K562 (cell line): ENCODE results near the gene MYL10. TPM values are rescaled to one million over a fixed set of nuclear protein-coding genes. Genes with fewer than 3 reads are reported as not detected.

Experiments
- ATAC-seq: fragments of 200-7000 bp; cut with Tn5 transposase; 3 replicates; pipeline ENCODE4 v1.9.1; 2020; ENCODE audit warnings: moderate library complexity
- BruUV-seq: library from RNA; stranded (reverse); fragments of 400-500 nt; replicated peaks from 2 replicates; lab custom pipeline; 2021; lab: Mats Ljungman, UMichigan
- CTCF ChIA-PET: fragments of 300-600 bp; formaldehyde crosslinking; extraction: SDS; loops from one replicate; lab custom pipeline; 2021; ENCODE audit warnings: low intra/inter-chr PET ratio; lab: Yijun Ruan, JAX
- POLR2A ChIA-PET: fragments of 300-600, 350-650 bp; sonication (Branson Sonifier 250); formaldehyde crosslinking; extraction: SDS; loops from one replicate; lab custom pipeline; 2021; ENCODE audit warnings: antibody characterized with exemption, inconsistent platforms; lab: Yijun Ruan, JAX
- DNase-seq, 4 experiments: peaks; one replicate each; pipeline versions ENCODE4 v3.0.0 to v3.0.0-alpha.2; 2011 to 2018; ENCODE audit warnings: low spot score in 3 of 4, mixed read lengths in 3 of 4; ENCODE audit errors: extremely low read depth in 1 of 4
- FAIRE-seq: peaks from 2 replicates; lab custom pipeline; 2011; peaks lifted over from hg19 to GRCh38; lab: Jason Lieb, UNC
- H2AFZ ChIP-seq: 2 replicates; pipeline ENCODE4 v1.6.0; 2011; ENCODE audit warnings: low read depth, low read length, control low read depth, inconsistent platforms
- H3K27ac ChIP-seq: fragments of 200-600 bp; 3 replicates; pipeline ENCODE4 v1.8.0; 2011; ENCODE audit warnings: low read depth, mild to moderate bottlenecking, control low read depth, inconsistent platforms, low read length, moderate library complexity, mixed read lengths; ENCODE audit errors: extremely low read depth
- H3K27me3 ChIP-seq, 2 experiments: fragments of 300-600 bp in 1 of 2; 2 replicates in 1 of 2; 3 replicates in 1 of 2; pipeline versions ENCODE4 v1.6.0 to v1.8.0; 2011; ENCODE audit warnings: inconsistent platforms in 2 of 2, low read length in 2 of 2, mild to moderate bottlenecking in 1 of 2, mixed read lengths in 1 of 2, moderate library complexity in 1 of 2; ENCODE audit not compliant: control insufficient read depth in 2 of 2, insufficient read depth in 2 of 2
- H3K36me3 ChIP-seq: fragments of 300-600 bp; 3 replicates; pipeline ENCODE4 v1.8.0; 2011; ENCODE audit warnings: mild to moderate bottlenecking, low read length, inconsistent platforms; ENCODE audit not compliant: control insufficient read depth, insufficient read depth
- H3K4me1 ChIP-seq, 2 experiments: fragments of 200-600 bp in 1 of 2; replicated peaks in 1 of 2; 2 replicates in 1 of 2; 3 replicates in 1 of 2; pipeline versions ENCODE4 v1.5.1 to v1.8.0; 2011; ENCODE audit warnings: inconsistent platforms in 2 of 2, low read length in 2 of 2, mild to moderate bottlenecking in 1 of 2, mixed read lengths in 1 of 2, moderate library complexity in 1 of 2; ENCODE audit not compliant: control insufficient read depth in 2 of 2, insufficient read depth in 2 of 2
- H3K4me2 ChIP-seq: 2 replicates; pipeline ENCODE4 v1.6.1; 2011; ENCODE audit warnings: low read length, control low read depth, inconsistent platforms, mixed read lengths; ENCODE audit not compliant: insufficient read depth
- H3K4me3 ChIP-seq: fragments of 200-600 bp; sonication (generic), shearing (Covaris generic); 2 replicates; pipeline ENCODE4 v1.5.1; 2016; ENCODE audit warnings: control low read depth, inconsistent platforms
- H3K79me2 ChIP-seq: fragments of 200-600 bp; 3 replicates; pipeline ENCODE4 v1.8.0; 2011; ENCODE audit warnings: low read length, inconsistent platforms; ENCODE audit not compliant: control insufficient read depth, insufficient read depth
- H3K9ac ChIP-seq, 2 experiments: 2 replicates each; pipeline versions ENCODE4 v1.6.0 to v1.6.1; 2011; ENCODE audit warnings: low read depth in 2 of 2, low read length in 2 of 2, control low read depth in 1 of 2, inconsistent platforms in 1 of 2, mild to moderate bottlenecking in 1 of 2, mixed read lengths in 1 of 2; ENCODE audit not compliant: insufficient read depth in 1 of 2
- H3K9me1 ChIP-seq: one replicate; pipeline ENCODE4 v1.6.0; 2011; ENCODE audit warnings: inconsistent platforms, mild to moderate bottlenecking, low read length, moderate library complexity; ENCODE audit not compliant: control insufficient read depth, insufficient read depth
- H3K9me3 ChIP-seq: replicated peaks from 2 replicates; pipeline ENCODE4 v1.5.1; 2011; ENCODE audit warnings: low read depth, low read length, inconsistent platforms; ENCODE audit not compliant: control insufficient read depth, insufficient read depth
- H4K20me1 ChIP-seq: replicated peaks from 2 replicates; pipeline ENCODE4 v1.6.1; 2011; ENCODE audit warnings: low read length, inconsistent platforms, mixed read lengths; ENCODE audit not compliant: control insufficient read depth, insufficient read depth
- ARHGAP35 ChIP-seq: fragments of 450-650 bp; IDR thresholded peaks from 2 replicates; pipeline ENCODE4 v1.6.1; 2018; ENCODE audit not compliant: partially characterized antibody
- DACH1 ChIP-seq: fragments of 450-650 bp; IDR thresholded peaks from 2 replicates; pipeline ENCODE4 v1.6.1; 2018; ENCODE audit not compliant: partially characterized antibody
- GTF2E2 ChIP-seq: fragments of 200-800 bp; sonication (Bioruptor generic); IDR thresholded peaks from 2 replicates; pipeline ENCODE4 v1.6.1; 2016; ENCODE audit warnings: missing genetic modification characterization, missing compliant biosample characterization
- HIVEP1 ChIP-seq: fragments of 250-450 bp; sonication (Bioruptor Pico); IDR thresholded peaks from 2 replicates; pipeline ENCODE4 v1.4.0; 2020; ENCODE audit warnings: mild to moderate bottlenecking
- MEIS2 ChIP-seq: fragments of 450-650 bp; IDR thresholded peaks from 2 replicates; pipeline ENCODE4 v1.6.1; 2014; ENCODE audit warnings: mild to moderate bottlenecking; ENCODE audit not compliant: partially characterized antibody
- NR2C1 ChIP-seq, 2 experiments: fragments of 450-650 bp; IDR thresholded peaks; 2 replicates each; pipeline ENCODE4 v1.6.1; 2017; ENCODE audit warnings: mild to moderate bottlenecking in 2 of 2, antibody characterized with exemption in 1 of 2, inconsistent platforms in 1 of 2, missing compliant biosample characterization in 1 of 2, missing genetic modification characterization in 1 of 2
- SAP30 ChIP-seq: fragments of 200-600 bp; sonication (generic); IDR thresholded peaks from 2 replicates; pipeline ENCODE4 v1.6.1; 2012; ENCODE audit warnings: borderline replicate concordance, low read depth, mild to moderate bottlenecking, moderate library complexity, low read length, control low read depth, inconsistent platforms; ENCODE audit not compliant: insufficient read depth, poor library complexity, severe bottlenecking
- ZNF146 ChIP-seq: IDR thresholded peaks from one replicate; pipeline ENCODE4 v1.6.1; 2018; ENCODE audit warnings: missing compliant biosample characterization; ENCODE audit not compliant: unreplicated experiment
- ZNF280A ChIP-seq: fragments of 450-650 bp; IDR thresholded peaks from 2 replicates; pipeline ENCODE4 v1.6.1; 2018; ENCODE audit warnings: mild to moderate bottlenecking, low read depth; ENCODE audit not compliant: partially characterized antibody
- ZNF584 ChIP-seq: fragments of 200-800 bp; sonication (Bioruptor generic); IDR thresholded peaks from 2 replicates; pipeline ENCODE4 v1.6.1; 2016; ENCODE audit warnings: low read depth, mild to moderate bottlenecking, missing genetic modification characterization, missing compliant biosample characterization
- ZNF77 ChIP-seq: fragments of 250-450 bp; sonication (Bioruptor Pico); IDR thresholded peaks from 2 replicates; pipeline ENCODE4 v1.5.0; 2020
- ZZZ3 ChIP-seq: fragments of 450-650 bp; IDR thresholded peaks from 2 replicates; pipeline ENCODE4 v1.6.1; 2016; ENCODE audit warnings: antibody characterized with exemption, mild to moderate bottlenecking, moderate library complexity
- WGBS: fragments of 100-300 bp; shearing (Covaris generic); methylation state at CpG from one replicate; pipeline ENCODE4 v1.1.6; 2016; ENCODE audit warnings: low coverage, mixed read lengths; ENCODE audit not compliant: insufficient coverage; ENCODE audit errors: missing lambda C conversion rate; 5-methylcytosine and 5-hydroxymethylcytosine counted together
- in situ Hi-C: fragments of 300-500 bp; cut with MboI; formaldehyde crosslinking; loops from 4 replicates; pipeline ENCODE4 v1.15.0; 2018; ENCODE audit warnings: inconsistent platforms, mixed read lengths
- intact Hi-C: fragments of 100-400 bp; cut with micrococcal nuclease; formaldehyde crosslinking; loops from 2 replicates; pipeline ENCODE4 v1.14.2; 2022
- polyA plus RNA-seq, 8 experiments: library from polyadenylated mRNA; depleted of rRNA in 4 of 8; stranded (reverse) in 5 of 8; unstranded in 3 of 8; fragments of >200 nt; fragmentation: Nextera tagmentation in 2 of 8; fragmentation: Illumina TruSeq in 1 of 8; extraction: Ambion mirVana in 2 of 8; extraction: Trizol in 1 of 8; gene quantifications; 2 replicates each; pipeline versions ENCODE4 v1.2.1 to v1.2.3, GENCODE V29; 2011 to 2014; ENCODE audit warnings: inconsistent platforms in 1 of 8, missing spikeins in 1 of 8
- total RNA-seq, 7 experiments: library from RNA; depleted of rRNA in 6 of 7; stranded (reverse); fragments of >200 nt in 6 of 7; fragmentation: Illumina TruSeq in 2 of 7; extraction: Trizol in 2 of 7; gene quantifications; 2 replicates each; pipeline versions ENCODE4 v1.2.1 to v1.2.3, GENCODE V29; 2011 to 2021; ENCODE audit warnings: low replicate concordance in 1 of 7
- TF ChIP-seq, protein P1 (sequence below): fragments of 450-650 bp; IDR thresholded peaks from 2 replicates; pipeline ENCODE4 v1.6.1; 2016; ENCODE audit warnings: borderline replicate concordance
- TF ChIP-seq, protein P2 (sequence below): sonication (generic); formaldehyde crosslinking; IDR thresholded peaks from 2 replicates; pipeline ENCODE4 v1.8.1; 2023; ENCODE audit warnings: mild to moderate bottlenecking, missing genetic modification reagents

MYL10 gene
- total and polyA plus RNA-seq, 9 of the 15 experiments (the other 6 are each of a cell fraction or from before 2014, with no cell fraction given) = not detected

DNA sequence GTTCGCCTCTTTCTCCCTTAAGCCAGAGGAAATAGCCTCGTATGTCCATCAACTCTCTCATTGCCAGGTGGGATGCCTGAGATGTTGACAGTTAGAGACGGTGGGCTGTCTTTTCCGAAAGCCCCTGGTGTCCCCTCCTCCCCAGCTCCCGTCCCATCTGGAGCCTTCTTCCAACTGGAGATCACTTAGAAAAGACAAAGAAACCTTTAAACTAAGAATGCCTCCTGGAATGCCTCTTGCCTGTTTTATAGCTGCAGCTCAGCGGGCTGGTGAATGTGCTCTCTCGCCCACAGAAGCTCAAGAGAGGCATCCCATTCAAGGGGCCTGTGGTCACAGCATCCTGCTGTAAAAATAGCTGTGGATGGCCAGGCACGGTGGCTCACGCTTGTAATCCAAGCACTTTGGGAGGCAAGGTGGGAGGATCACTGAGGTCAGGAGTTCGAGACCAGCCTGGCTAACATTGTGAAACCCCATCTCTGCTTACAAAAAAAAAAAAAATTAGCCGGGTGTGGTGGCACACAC, 5.2 kb upstream of the MYL10 start (continued):
- TF ChIP-seq ARHGAP35 (no peak), SAP30 (no peak), DACH1 (no peak), ZNF584 (CRISPR knock-in tag) (no peak), HIVEP1 (CRISPR knock-in tag) (no peak)

- in situ Hi-C loops (no loop called here), intact Hi-C loops (no loop called here)
- no peaks in the 10 kb centered on the region; the same call in 1 of the 2 replicates for H4K20me1 ChIP-seq
- POLR2A ChIA-PET = no interaction called here
- peaks cover 3% of the 10 kb centered on the region for H3K9me3 ChIP-seq
- H3K27me3 ChIP-seq = peaks cover 42 to 64% of the 10 kb centered on the region in 2 experiments
- H2AFZ ChIP-seq = no peak overlapping the region
- under 1% methylated on average over 6 of the region's 6 CpGs for WGBS
- FAIRE-seq (no peak), ATAC-seq (no peak), DNase-seq (no peak)
- no peak overlapping the region for H3K27ac ChIP-seq
- TF ChIP-seq MEIS2 (no peak), ZNF77 (CRISPR knock-in tag) (no peak), ZNF146 (CRISPR knock-in tag) (no peak), NR2C1 (IDR thresholded peaks at IDR 0.05) (no peak), NR2C1 (tag; IDR thresholded peaks at IDR 0.05) (no peak), ZNF280A (no peak), GTF2E2 (tag) (no peak), ZZZ3 (no peak)
- TF ChIP-seq, protein P1, sequence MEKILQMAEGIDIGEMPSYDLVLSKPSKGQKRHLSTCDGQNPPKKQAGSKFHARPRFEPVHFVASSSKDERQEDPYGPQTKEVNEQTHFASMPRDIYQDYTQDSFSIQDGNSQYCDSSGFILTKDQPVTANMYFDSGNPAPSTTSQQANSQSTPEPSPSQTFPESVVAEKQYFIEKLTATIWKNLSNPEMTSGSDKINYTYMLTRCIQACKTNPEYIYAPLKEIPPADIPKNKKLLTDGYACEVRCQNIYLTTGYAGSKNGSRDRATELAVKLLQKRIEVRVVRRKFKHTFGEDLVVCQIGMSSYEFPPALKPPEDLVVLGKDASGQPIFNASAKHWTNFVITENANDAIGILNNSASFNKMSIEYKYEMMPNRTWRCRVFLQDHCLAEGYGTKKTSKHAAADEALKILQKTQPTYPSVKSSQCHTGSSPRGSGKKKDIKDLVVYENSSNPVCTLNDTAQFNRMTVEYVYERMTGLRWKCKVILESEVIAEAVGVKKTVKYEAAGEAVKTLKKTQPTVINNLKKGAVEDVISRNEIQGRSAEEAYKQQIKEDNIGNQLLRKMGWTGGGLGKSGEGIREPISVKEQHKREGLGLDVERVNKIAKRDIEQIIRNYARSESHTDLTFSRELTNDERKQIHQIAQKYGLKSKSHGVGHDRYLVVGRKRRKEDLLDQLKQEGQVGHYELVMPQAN = no peak
- TF ChIP-seq, protein P2, sequence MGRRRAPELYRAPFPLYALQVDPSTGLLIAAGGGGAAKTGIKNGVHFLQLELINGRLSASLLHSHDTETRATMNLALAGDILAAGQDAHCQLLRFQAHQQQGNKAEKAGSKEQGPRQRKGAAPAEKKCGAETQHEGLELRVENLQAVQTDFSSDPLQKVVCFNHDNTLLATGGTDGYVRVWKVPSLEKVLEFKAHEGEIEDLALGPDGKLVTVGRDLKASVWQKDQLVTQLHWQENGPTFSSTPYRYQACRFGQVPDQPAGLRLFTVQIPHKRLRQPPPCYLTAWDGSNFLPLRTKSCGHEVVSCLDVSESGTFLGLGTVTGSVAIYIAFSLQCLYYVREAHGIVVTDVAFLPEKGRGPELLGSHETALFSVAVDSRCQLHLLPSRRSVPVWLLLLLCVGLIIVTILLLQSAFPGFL (CRISPR knock-in tag) = no peak
- peaks cover 0 to 4% of the 10 kb centered on the region in 2 experiments; a peak in 1 of 5 replicates for H3K4me1 ChIP-seq
- no peaks in the 10 kb centered on the region for H3K36me3 ChIP-seq
- no TSS peak for BruUV-seq
- H3K9me1 ChIP-seq = no peaks in the 10 kb centered on the region
- H3K79me2 ChIP-seq = no peaks in the 10 kb centered on the region
- H3K9ac ChIP-seq = no peak overlapping the region
- CTCF ChIA-PET = no interaction called here
- H3K4me3 ChIP-seq = no peak overlapping the region
- no peak overlapping the region for H3K4me2 ChIP-seq
These were observed 4.4 kb upstream of the MYL10 start for GRCh38 chr7:101633511-101633910.
